ENCODE data around the gene SUSD4. TPM values are rescaled to one million over a fixed set of nuclear protein-coding genes. Genes with fewer than 3 reads are reported as not detected.

The SUSD4 gene
- polyA plus RNA-seq, 2 of the 4 experiments (the other 2 are of a cell fraction) = 0.61 to 0.85 TPM

- no peak for TF ChIP-seq RAD21 (conservative IDR thresholded peaks at IDR 0.05 in 1 of 2, IDR thresholded peaks at IDR 0.05 in 1 of 2)
Measured at GRCh38 chr1:223228201-223228600, 135.8 kb downstream of the SUSD4 start (continued).

- Histone ChIP-seq H3K4me3 (no peak overlapping the region), H3K9me3 (no peaks in the 10 kb centered on the region), H3K4me2 (no peak overlapping the region), H3K27ac (no peak overlapping the region), H3K4me1 (no peaks in the 10 kb centered on the region)
- WGBS (ENCODE audit: missing lambda C conversion rate) = 36% methylated on average over 8 of the region's 12 CpGs
- ChIA-PET POLR2A (no interaction called here), CTCF (interaction anchor here (1.5 kb wide), 1 partner anchor 14 kb away, joined by 5 read pairs; no protein-coding TSS in a partner anchor)
- TF ChIP-seq NFE2L2 (conservative IDR thresholded peaks at IDR 0.05; ENCODE audit: low read length) = no peak
- TF ChIP-seq HES2 (IDR thresholded peaks at IDR 0.05) = no peak
- no peak for TF ChIP-seq NR3C1 (IDR thresholded peaks at IDR 0.05)
- no peak for TF ChIP-seq MAZ (IDR thresholded peaks at IDR 0.05; ENCODE audit: borderline replicate concordance, low read depth, low read length)
- TF ChIP-seq SREBF2 (IDR thresholded peaks at IDR 0.05) = no peak
- no peak for TF ChIP-seq EHMT2 (IDR thresholded peaks at IDR 0.05; ENCODE audit: low read depth)
- no peak for TF ChIP-seq CHD4 (IDR thresholded peaks at IDR 0.05; ENCODE audit: borderline replicate concordance)
- TF ChIP-seq CBX2 (IDR thresholded peaks at IDR 0.05; ENCODE audit: borderline replicate concordance, low read depth) = no peak
- no peak for TF ChIP-seq CBX8 (IDR thresholded peaks at IDR 0.05)
- TF ChIP-seq FOXS1 (CRISPR knock-in tag; IDR thresholded peaks at IDR 0.05) = no peak
- TF ChIP-seq HOXB13 (CRISPR knock-in tag; IDR thresholded peaks at IDR 0.05; ENCODE audit: low read depth) = no peak
- DNase-seq (ENCODE audit: low read depth in 1 of 2, low spot score in 1 of 2) (no peak), FAIRE-seq (no peak), ATAC-seq (no peak)
Measured at GRCh38 chr1:223227486-223228196, 136.3 kb downstream of the SUSD4 start.

- POLR2A ChIA-PET = no interaction called here
- no peaks in the 10 kb centered on the region for H3K9me3 ChIP-seq
- WGBS (ENCODE audit: missing lambda C conversion rate) = 31% methylated on average over 3 of the region's 3 CpGs
- TF ChIP-seq HMGXB4 (CRISPR knock-in tag; IDR thresholded peaks at IDR 0.05; ENCODE audit: borderline replicate concordance) (no peak), CHD4 (IDR thresholded peaks at IDR 0.05; ENCODE audit: borderline replicate concordance) (no peak), JUNB (IDR thresholded peaks at IDR 0.05) (no peak), ELK1 (IDR thresholded peaks at IDR 0.05; ENCODE audit: low read depth, low read length) (no peak), HOXA7 (CRISPR knock-in tag; IDR thresholded peaks at IDR 0.05) (no peak), HOXB5 (CRISPR knock-in tag; IDR thresholded peaks at IDR 0.05) (no peak), E2F6 (IDR thresholded peaks at IDR 0.05; ENCODE audit: borderline replicate concordance, low read depth) (no peak), CBX8 (IDR thresholded peaks at IDR 0.05) (no peak), ATOH8 (CRISPR knock-in tag; IDR thresholded peaks at IDR 0.05; ENCODE audit: low read depth) (no peak), REST (IDR thresholded peaks at IDR 0.05) (no peak), RARB (CRISPR knock-in tag; IDR thresholded peaks at IDR 0.05) (no peak), BCL3 (IDR thresholded peaks at IDR 0.05) (no peak), MAX (IDR thresholded peaks at IDR 0.05) (no peak), CEBPB (IDR thresholded peaks at IDR 0.05) (no peak), KDM5A (IDR thresholded peaks at IDR 0.05) (no peak)
- FAIRE-seq (no peak), ATAC-seq (no peak), DNase-seq (ENCODE audit: low read depth in 1 of 2, low spot score in 1 of 2) (no peak)
- H3K4me1 ChIP-seq = no peaks in the 10 kb centered on the region
- no peak overlapping the region for H3K4me3 ChIP-seq
- CTCF ChIA-PET = interaction anchor here (1.5 kb wide), 1 partner anchor 15 kb away, joined by 5 read pairs; no protein-coding TSS in a partner anchor
- H3K27ac ChIP-seq = no peak overlapping the region
- H3K4me2 ChIP-seq = no peak overlapping the region
Measured at GRCh38 chr1:223227031-223227430, 136.9 kb downstream of the SUSD4 start.

Measured in A549 (cell line).